Ascending aorta (tissue), 2 donors: ENCODE data around the gene PCSK5. TPM values are rescaled to one million over a fixed set of nuclear protein-coding genes. Genes with fewer than 3 reads are reported as not detected.

Experiments
- DNase-seq, 2 donors: peaks; one replicate each; pipeline ENCODE4 v3.0.0-alpha.2; 2019; ENCODE audit warnings: low spot score in 2 of 2
- H3K27ac ChIP-seq, 2 donors: fragments of 200-600 bp; sonication (generic); one replicate each; pipeline ENCODE4 v1.5.1; 2016 to 2017; ENCODE audit warnings: mild to moderate bottlenecking in 1 of 2
- H3K27me3 ChIP-seq: fragments of 200-600 bp; sonication (generic); one replicate; pipeline ENCODE4 v1.5.1; 2017
- H3K36me3 ChIP-seq, 2 donors: fragments of 200-600 bp; sonication (generic); one replicate each; pipeline ENCODE4 v1.5.1; 2016
- H3K4me1 ChIP-seq, 2 donors: fragments of 200-600 bp; sonication (generic); one replicate each; pipeline ENCODE4 v1.5.1; 2016 to 2017; ENCODE audit warnings: mild to moderate bottlenecking in 1 of 2
- H3K4me3 ChIP-seq, 2 donors: fragments of 200-600 bp; sonication (generic); one replicate each; pipeline ENCODE4 v1.5.1; 2016 to 2017; ENCODE audit warnings: mild to moderate bottlenecking in 1 of 2
- H3K9me3 ChIP-seq, 2 donors: fragments of 200-600 bp; sonication (generic); one replicate each; pipeline ENCODE4 v1.5.1; 2016
- intact Hi-C: fragments of 100-400 bp; cut with DNase I; formaldehyde crosslinking; loops from one replicate; pipeline ENCODE4 v1.15.1; 2023
- total RNA-seq: library from RNA; depleted of rRNA; stranded (reverse); fragments of >200 nt; gene quantifications from one replicate; pipeline ENCODE4 v1.1.0, GENCODE V29; 2016
- TF ChIP-seq, protein P1 (sequence below), 3 experiments: fragments of 200-600 bp in 2 of 3; fragments of 450-650 bp in 1 of 3; sonication (generic) in 2 of 3; IDR thresholded peaks; one replicate each; pipeline ENCODE4 v1.5.1; 2016 to 2019; ENCODE audit warnings: antibody characterized with exemption in 3 of 3, mild to moderate bottlenecking in 1 of 3, moderate library complexity in 1 of 3

PCSK5 gene
- total RNA-seq, 1 donor from 2014 or later, result 66.3 TPM

DNA sequence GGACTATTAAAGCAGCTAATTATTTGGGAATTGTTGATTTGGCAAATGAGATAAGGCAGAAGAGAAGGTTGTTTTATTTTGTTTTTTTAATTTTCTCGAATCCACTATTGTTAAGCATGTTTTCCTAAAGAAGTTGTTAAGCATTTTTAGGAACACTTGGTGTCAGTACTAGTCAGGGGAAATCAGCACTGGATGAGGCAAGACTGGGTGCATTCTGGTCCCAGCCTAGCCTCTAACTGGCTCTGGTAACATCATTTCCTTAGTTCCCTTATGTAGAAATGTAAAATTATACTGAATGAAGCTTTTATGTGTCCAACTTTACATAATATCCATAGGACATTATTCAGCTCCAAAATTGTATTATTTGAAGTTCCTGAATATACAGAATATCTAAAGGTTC lies 196.1 kb downstream of the PCSK5 start:
- TF ChIP-seq, protein P1, sequence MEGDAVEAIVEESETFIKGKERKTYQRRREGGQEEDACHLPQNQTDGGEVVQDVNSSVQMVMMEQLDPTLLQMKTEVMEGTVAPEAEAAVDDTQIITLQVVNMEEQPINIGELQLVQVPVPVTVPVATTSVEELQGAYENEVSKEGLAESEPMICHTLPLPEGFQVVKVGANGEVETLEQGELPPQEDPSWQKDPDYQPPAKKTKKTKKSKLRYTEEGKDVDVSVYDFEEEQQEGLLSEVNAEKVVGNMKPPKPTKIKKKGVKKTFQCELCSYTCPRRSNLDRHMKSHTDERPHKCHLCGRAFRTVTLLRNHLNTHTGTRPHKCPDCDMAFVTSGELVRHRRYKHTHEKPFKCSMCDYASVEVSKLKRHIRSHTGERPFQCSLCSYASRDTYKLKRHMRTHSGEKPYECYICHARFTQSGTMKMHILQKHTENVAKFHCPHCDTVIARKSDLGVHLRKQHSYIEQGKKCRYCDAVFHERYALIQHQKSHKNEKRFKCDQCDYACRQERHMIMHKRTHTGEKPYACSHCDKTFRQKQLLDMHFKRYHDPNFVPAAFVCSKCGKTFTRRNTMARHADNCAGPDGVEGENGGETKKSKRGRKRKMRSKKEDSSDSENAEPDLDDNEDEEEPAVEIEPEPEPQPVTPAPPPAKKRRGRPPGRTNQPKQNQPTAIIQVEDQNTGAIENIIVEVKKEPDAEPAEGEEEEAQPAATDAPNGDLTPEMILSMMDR (IDR thresholded peaks at IDR 0.05), result no peak
- intact Hi-C loops, result no loop called here
- H3K4me1 ChIP-seq, result peaks cover 0 to 2% of the 10 kb centered on the region in 2 donors
- H3K9me3 ChIP-seq, result no peaks in the 10 kb centered on the region
- no peak for DNase-seq
- H3K27ac ChIP-seq, result no peak overlapping the region
- H3K36me3 ChIP-seq, result peaks cover 0 to 8% of the 10 kb centered on the region in 2 donors
- no peak overlapping the region for H3K4me3 ChIP-seq
- H3K27me3 ChIP-seq, result no peaks in the 10 kb centered on the region

DNA sequence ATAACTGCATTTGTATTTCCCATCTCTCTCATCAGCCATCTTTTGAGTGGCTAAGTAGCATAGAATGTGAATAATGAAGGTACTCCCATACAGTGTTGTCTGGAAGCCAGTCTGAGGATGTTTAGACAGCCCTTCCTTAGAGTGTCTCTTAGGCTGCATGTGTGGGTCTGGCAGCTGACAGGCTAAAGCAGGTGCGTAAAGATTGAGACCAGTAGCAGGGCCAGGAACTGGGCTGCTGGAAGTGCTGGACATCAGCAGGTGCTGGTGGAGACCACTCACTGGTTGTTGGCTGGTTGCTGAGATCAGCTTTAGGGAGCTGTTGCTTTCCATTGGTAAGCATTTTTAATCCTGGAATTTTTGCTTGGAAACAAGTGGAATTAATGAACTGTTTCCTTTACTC lies 197.5 kb downstream of the PCSK5 start:
- Histone ChIP-seq H3K9me3 (no peaks in the 10 kb centered on the region), H3K27me3 (no peaks in the 10 kb centered on the region), H3K4me3 (no peak overlapping the region), H3K27ac (no peak overlapping the region), H3K4me1 (no peaks in the 10 kb centered on the region), H3K36me3 (peaks cover 4 to 16% of the 10 kb centered on the region in 2 donors)
- no peak for DNase-seq
- TF ChIP-seq, protein P1 (IDR thresholded peaks at IDR 0.05), result no peak
- intact Hi-C loops, result no loop called here

DNA sequence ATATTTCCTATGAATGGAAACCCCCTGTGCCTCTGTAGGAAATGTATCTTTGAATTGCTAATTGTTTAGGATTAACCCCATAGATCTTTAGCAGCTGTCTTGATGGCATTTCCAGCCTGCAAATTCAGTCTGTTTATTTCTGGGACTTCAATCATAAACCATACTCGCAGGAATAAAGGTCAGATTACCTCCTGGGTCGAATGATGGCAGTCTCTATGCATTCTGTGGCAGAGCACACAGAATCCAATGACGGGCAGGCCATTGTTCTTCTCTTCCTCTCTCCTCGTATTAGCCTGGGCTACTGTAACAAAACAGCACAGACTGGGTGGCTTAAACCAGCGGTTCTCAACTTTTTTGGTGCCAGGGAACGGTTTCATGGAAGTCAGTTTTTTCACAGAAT lies 199.9 kb downstream of the PCSK5 start:
- Histone ChIP-seq H3K36me3 (peaks cover 7 to 14% of the 10 kb centered on the region in 2 donors), H3K4me1 (no peaks in the 10 kb centered on the region), H3K9me3 (no peaks in the 10 kb centered on the region), H3K27ac (no peak overlapping the region), H3K4me3 (no peak overlapping the region), H3K27me3 (no peaks in the 10 kb centered on the region)
- TF ChIP-seq, protein P1 (IDR thresholded peaks at IDR 0.05), result no peak
- DNase-seq, result no peak
- intact Hi-C loops, result no loop called here

DNA sequence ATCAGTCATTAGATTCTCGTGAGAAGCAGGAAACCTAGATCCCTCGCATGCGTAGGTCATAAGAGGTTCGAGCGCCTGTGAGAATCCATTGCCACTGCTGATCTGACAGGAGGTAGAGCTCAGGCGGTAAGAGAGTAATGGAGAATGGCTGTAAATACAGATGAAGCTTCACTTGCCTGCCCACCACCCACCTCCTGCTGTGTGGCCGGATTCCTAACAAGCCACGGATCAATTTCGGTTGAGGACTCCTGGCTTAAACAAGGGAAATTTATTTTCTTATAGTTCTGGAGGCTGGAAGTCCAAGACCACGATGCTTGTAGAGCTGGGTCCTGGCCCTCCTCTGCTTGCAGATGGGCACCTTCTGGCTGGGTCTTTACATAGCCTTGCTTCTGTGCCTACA lies 200.4 kb downstream of the PCSK5 start:
- no peak for DNase-seq
- H3K9me3 ChIP-seq, result no peaks in the 10 kb centered on the region
- H3K27ac ChIP-seq, result no peak overlapping the region
- intact Hi-C loops, result no loop called here
- no peaks in the 10 kb centered on the region for H3K27me3 ChIP-seq
- no peak overlapping the region for H3K4me3 ChIP-seq
- H3K36me3 ChIP-seq, result peaks cover 9 to 14% of the 10 kb centered on the region in 2 donors
- H3K4me1 ChIP-seq, result no peaks in the 10 kb centered on the region
- TF ChIP-seq, protein P1 (IDR thresholded peaks at IDR 0.05), result no peak

DNA sequence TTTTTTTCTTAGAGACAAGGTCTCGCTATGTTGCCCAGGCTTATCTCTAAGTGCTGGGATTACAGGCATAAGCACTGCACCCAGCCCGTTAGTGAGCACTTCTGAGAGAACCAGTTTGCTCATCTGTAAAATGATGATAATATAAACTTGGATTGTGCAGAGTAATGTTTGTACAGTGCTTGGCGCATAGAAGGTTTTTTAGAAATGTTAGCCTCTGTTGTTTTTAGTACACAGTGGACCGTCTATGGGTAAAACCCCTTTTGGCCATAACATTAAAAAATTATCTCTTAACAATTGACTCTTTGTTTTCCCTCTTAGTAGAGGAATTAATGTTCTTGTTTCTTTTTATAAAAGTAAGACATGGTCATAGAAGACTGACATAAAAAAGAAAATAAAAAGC lies 202.1 kb downstream of the PCSK5 start:
- DNase-seq, result no peak
- Histone ChIP-seq H3K36me3 (peaks cover 16 to 26% of the 10 kb centered on the region in 2 donors), H3K4me3 (no peak overlapping the region), H3K9me3 (no peaks in the 10 kb centered on the region), H3K27ac (no peak overlapping the region), H3K27me3 (no peaks in the 10 kb centered on the region), H3K4me1 (no peaks in the 10 kb centered on the region)
- intact Hi-C loops, result no loop called here
- TF ChIP-seq, protein P1 (IDR thresholded peaks at IDR 0.05), result no peak

DNA sequence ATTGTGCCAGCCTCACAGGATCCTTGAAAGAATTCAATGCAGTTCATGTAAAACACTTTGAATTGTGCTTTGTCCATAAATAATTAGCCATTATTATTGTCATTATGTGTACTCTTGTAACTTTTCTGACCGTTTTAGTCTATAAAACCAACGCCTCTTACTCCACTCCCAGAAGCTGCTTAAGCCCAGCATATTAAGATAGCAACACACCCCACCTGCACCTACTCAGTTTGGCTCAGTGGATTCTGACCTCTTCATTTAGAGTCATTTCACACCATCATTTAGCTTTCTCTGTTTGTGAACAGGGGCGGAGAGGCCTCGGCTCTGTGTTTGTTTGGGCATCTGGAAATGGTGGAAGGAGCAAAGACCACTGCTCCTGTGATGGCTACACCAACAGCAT lies 205.1 kb downstream of the PCSK5 start:
- Histone ChIP-seq H3K4me1 (no peaks in the 10 kb centered on the region), H3K9me3 (no peaks in the 10 kb centered on the region), H3K27me3 (no peaks in the 10 kb centered on the region), H3K4me3 (no peak overlapping the region), H3K36me3 (peaks cover 25 to 42% of the 10 kb centered on the region in 2 donors), H3K27ac (no peak overlapping the region)
- no peak for DNase-seq
- intact Hi-C loops, result no loop called here
- TF ChIP-seq, protein P1 (IDR thresholded peaks at IDR 0.05), result no peak
